Fibroblast of lung (primary cell): ENCODE measurements around the gene U2AF2. TPM values are rescaled to one million over a fixed set of nuclear protein-coding genes. Genes with fewer than 3 reads are reported as not detected.

Experiments
- DNase-seq, 2 donors: peaks; one replicate each; pipeline versions ENCODE4 v3.0.0 to v3.0.0-alpha.2; 2010; ENCODE audit warnings: low read depth in 2 of 2
- H2AFZ ChIP-seq: 2 replicates; pipeline ENCODE4 v1.5.1; 2012; ENCODE audit warnings: low read length, control low read depth, inconsistent platforms
- H3K27ac ChIP-seq: 2 replicates; pipeline ENCODE4 v1.5.1; 2011; ENCODE audit warnings: low read length, control low read depth; ENCODE audit not compliant: insufficient read depth
- H3K27me3 ChIP-seq: 2 replicates; pipeline ENCODE4 v1.5.1; 2011; ENCODE audit warnings: mild to moderate bottlenecking, low read length; ENCODE audit not compliant: control insufficient read depth, insufficient read depth
- H3K36me3 ChIP-seq: 2 replicates; pipeline ENCODE4 v1.5.1; 2011; ENCODE audit warnings: low read length; ENCODE audit not compliant: control insufficient read depth, insufficient read depth
- H3K4me1 ChIP-seq: 2 replicates; pipeline ENCODE4 v1.5.1; 2011; ENCODE audit warnings: low read length; ENCODE audit not compliant: control insufficient read depth, insufficient read depth; ENCODE audit errors: extremely low read depth
- H3K4me2 ChIP-seq: 2 replicates; pipeline ENCODE4 v1.5.1; 2011; ENCODE audit warnings: low read length, control low read depth; ENCODE audit not compliant: insufficient read depth; ENCODE audit errors: extremely low read depth
- H3K4me3 ChIP-seq, 4 experiments: fragments of 200-600 bp in 1 of 4; sonication (generic) in 1 of 4; replicated peaks in 1 of 4; 2 replicates each; pipeline ENCODE4 v1.5.1; 2011 to 2016; ENCODE audit warnings: low read length in 4 of 4, low read depth in 3 of 4, mild to moderate bottlenecking in 3 of 4, control low read depth in 2 of 4, inconsistent platforms in 1 of 4, mixed read lengths in 1 of 4; ENCODE audit not compliant: insufficient read depth in 1 of 4; ENCODE audit errors: control extremely low read depth in 1 of 4
- H3K79me2 ChIP-seq: 2 replicates; pipeline ENCODE4 v1.5.1; 2012; ENCODE audit warnings: mild to moderate bottlenecking, low read length, inconsistent platforms; ENCODE audit not compliant: control insufficient read depth, insufficient read depth
- H3K9ac ChIP-seq: 2 replicates; pipeline ENCODE4 v1.5.1; 2011; ENCODE audit warnings: mild to moderate bottlenecking, low read length, control low read depth; ENCODE audit not compliant: insufficient read depth
- H3K9me3 ChIP-seq: 2 replicates; pipeline ENCODE4 v1.5.1; 2012; ENCODE audit warnings: low read depth, low read length; ENCODE audit not compliant: control insufficient read depth, insufficient read depth
- H4K20me1 ChIP-seq: 2 replicates; pipeline ENCODE4 v1.5.1; 2011; ENCODE audit warnings: low read length; ENCODE audit not compliant: control insufficient read depth, insufficient read depth; ENCODE audit errors: extremely low read depth
- EZH2 ChIP-seq: IDR thresholded peaks from 2 replicates; pipeline ENCODE4 v1.5.1; 2012; ENCODE audit warnings: low read length, control low read depth, mild to moderate bottlenecking; ENCODE audit errors: missing control alignments
- polyA plus RNA-seq, 2 donors: library from polyadenylated mRNA; depleted of rRNA in 1 of 2; stranded (reverse) in 1 of 2; unstranded in 1 of 2; fragments of >200 nt; gene quantifications; 2 replicates each; pipeline ENCODE4 v1.2.1, GENCODE V29; 2011 to 2012; ENCODE audit warnings: missing spikeins in 1 of 2
- total RNA-seq: library from RNA; depleted of rRNA; stranded (reverse); fragments of >200 nt; gene quantifications from 2 replicates; pipeline ENCODE4 v1.2.1, GENCODE V29; 2014
- TF ChIP-seq, protein P1 (sequence below), 2 donors: IDR thresholded peaks in 1 of 2; conservative IDR thresholded peaks in 1 of 2; 1 replicate in 1 of 2; 2 replicates in 1 of 2; pipeline ENCODE4 v1.5.1; 2011 to 2012; ENCODE audit warnings: low read length in 2 of 2, control low read depth in 1 of 2, inconsistent platforms in 1 of 2, low read depth in 1 of 2, mild to moderate bottlenecking in 1 of 2

Gene U2AF2
- total and polyA plus RNA-seq, 2 donors (not counting 1 experiment from before 2014, with no cell fraction given) = 53.5 to 84.1 TPM

DNA sequence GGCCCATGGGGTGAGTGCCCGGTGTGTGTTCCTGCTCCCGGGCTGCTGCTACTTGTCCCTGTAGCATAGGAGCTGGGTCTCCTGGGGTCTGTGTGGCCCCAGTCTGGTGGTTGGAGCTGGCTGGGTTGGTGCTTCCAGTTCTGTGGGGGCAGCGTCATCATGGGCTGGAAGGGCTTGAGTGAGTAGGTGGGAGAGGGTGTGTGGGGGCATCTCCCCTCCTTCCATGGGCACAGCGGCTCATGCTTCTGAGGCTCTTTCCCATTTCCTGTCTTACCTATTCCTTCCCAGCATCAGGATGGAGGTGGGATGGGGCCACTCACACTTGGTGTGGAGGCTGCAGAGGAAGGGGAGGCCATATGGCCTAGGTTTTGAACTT is 12.2 kb downstream of the U2AF2 start:
- H4K20me1 ChIP-seq = peaks cover 4% of the 10 kb centered on the region
- no peak overlapping the region for H3K9ac ChIP-seq
- no peaks in the 10 kb centered on the region for H3K27me3 ChIP-seq
- no peak for TF ChIP-seq EZH2
- DNase-seq = no peak
- H3K27ac ChIP-seq = no peak overlapping the region
- H3K36me3 ChIP-seq = peaks cover 54% of the 10 kb centered on the region
- H3K4me2 ChIP-seq = no peak overlapping the region
- H3K9me3 ChIP-seq = no peaks in the 10 kb centered on the region
- no peaks in the 10 kb centered on the region for H3K4me1 ChIP-seq
- no peak overlapping the region for H3K4me3 ChIP-seq
- H3K79me2 ChIP-seq = peaks cover 80% of the 10 kb centered on the region
- H2AFZ ChIP-seq = no peak overlapping the region

DNA sequence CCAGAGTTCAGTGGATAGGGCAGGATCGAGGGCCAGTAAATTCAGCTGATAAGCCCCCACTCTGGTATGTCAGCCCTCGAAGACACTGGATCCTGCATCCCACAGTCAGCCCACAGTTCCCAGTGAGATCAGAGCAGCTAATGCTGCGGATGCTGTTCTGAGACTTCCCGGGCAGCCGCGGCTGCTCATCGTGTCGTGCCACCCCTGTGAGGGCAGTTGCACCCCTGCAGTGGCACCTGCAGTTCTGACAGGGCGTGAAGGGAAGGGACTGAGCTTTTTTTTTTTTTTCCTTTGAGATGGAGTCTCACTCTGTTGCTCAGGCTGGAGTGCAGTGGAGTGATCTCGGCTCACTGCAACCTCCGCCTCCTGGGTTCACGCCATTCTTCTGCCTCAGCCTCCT is 12.7 kb downstream of the U2AF2 start:
- Histone ChIP-seq H3K27ac (no peak overlapping the region), H3K9me3 (no peaks in the 10 kb centered on the region), H2AFZ (no peak overlapping the region), H3K4me1 (no peaks in the 10 kb centered on the region), H3K4me2 (no peak overlapping the region), H4K20me1 (peaks cover 4% of the 10 kb centered on the region), H3K36me3 (peaks cover 53% of the 10 kb centered on the region), H3K4me3 (no peak overlapping the region), H3K27me3 (no peaks in the 10 kb centered on the region), H3K79me2 (peaks cover 82% of the 10 kb centered on the region), H3K9ac (no peak overlapping the region)
- no peak for TF ChIP-seq EZH2
- TF ChIP-seq, protein P1, sequence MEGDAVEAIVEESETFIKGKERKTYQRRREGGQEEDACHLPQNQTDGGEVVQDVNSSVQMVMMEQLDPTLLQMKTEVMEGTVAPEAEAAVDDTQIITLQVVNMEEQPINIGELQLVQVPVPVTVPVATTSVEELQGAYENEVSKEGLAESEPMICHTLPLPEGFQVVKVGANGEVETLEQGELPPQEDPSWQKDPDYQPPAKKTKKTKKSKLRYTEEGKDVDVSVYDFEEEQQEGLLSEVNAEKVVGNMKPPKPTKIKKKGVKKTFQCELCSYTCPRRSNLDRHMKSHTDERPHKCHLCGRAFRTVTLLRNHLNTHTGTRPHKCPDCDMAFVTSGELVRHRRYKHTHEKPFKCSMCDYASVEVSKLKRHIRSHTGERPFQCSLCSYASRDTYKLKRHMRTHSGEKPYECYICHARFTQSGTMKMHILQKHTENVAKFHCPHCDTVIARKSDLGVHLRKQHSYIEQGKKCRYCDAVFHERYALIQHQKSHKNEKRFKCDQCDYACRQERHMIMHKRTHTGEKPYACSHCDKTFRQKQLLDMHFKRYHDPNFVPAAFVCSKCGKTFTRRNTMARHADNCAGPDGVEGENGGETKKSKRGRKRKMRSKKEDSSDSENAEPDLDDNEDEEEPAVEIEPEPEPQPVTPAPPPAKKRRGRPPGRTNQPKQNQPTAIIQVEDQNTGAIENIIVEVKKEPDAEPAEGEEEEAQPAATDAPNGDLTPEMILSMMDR (conservative IDR thresholded peaks at IDR 0.05 in 1 of 2, IDR thresholded peaks at IDR 0.05 in 1 of 2; ENCODE audit: low read depth in 1 of 2, low read length in 2 of 2) = no peak
- DNase-seq = no peak

DNA sequence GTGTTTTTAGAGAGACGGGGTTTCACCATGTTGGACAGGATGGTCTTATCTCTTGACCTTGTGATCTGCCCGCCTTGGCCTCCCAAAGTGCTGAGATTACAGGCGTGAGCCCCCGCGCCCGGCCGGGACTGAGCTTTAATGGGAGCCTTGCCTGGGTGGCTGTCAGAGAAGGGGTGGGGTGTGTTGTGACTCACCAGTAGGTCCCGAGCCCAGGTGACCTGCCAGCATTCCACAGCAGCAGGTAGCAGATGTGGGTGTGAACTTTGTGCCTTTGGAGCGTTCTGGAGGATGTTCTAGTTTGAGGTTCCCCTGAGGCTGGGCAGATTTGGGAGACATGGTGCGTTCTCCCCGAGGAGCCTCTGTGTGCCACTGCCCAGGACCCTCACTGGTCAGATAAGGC is 13.1 kb downstream of the U2AF2 start:
- no peak overlapping the region for H3K4me3 ChIP-seq
- H2AFZ ChIP-seq = no peak overlapping the region
- H3K27ac ChIP-seq = no peak overlapping the region
- DNase-seq = no peak
- TF ChIP-seq, protein P1 (conservative IDR thresholded peaks at IDR 0.05 in 1 of 2, IDR thresholded peaks at IDR 0.05 in 1 of 2; ENCODE audit: low read depth in 1 of 2, low read length in 2 of 2) = no peak
- TF ChIP-seq EZH2 = no peak
- H3K9me3 ChIP-seq = no peaks in the 10 kb centered on the region
- no peak overlapping the region for H3K9ac ChIP-seq
- no peaks in the 10 kb centered on the region for H3K4me1 ChIP-seq
- H3K79me2 ChIP-seq = peaks cover 79% of the 10 kb centered on the region
- H4K20me1 ChIP-seq = peaks cover 4% of the 10 kb centered on the region
- peaks cover 49% of the 10 kb centered on the region for H3K36me3 ChIP-seq
- H3K27me3 ChIP-seq = no peaks in the 10 kb centered on the region
- H3K4me2 ChIP-seq = no peak overlapping the region
